Inflammatory macrophage (primary cell): ENCODE results near the gene ZNF618.

Experiments used
- DNase-seq, 2 donors: peaks; one replicate each; pipeline ENCODE4 v3.0.0-alpha.2; 2020 to 2022

ZNF618 gene

DNA sequence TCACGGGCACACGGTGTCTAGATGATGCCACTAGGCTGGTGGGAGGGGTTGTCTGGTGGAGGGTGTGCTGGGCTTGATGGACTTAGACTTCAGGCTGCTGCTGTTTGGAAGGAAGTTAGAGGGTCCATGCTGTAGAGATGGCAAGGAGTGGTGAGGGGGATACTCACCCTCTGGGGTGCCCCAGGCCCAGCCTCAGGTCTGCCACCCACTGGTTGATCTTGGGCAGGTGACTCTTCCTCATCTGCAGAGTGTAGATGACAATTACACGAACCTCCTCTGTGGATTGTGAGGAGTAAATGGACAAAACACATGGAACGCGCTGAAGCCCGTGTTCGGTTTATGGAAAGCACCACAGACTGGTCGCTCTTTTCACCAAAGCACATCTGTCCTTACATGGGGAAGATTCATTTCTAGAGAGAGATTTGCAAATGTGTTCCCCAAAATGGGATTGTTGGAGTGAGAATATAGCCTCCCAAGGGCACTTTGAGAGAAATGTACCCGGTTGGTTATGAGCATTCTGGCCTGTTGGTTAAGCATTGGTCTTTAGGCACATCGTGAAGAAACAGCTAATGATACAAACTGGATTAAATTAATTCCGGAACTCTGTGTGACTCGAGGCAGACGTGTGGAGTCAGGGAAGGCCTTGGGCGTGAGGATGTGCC is 58.2 kb downstream of the ZNF618 start:
- no peak for DNase-seq

DNA sequence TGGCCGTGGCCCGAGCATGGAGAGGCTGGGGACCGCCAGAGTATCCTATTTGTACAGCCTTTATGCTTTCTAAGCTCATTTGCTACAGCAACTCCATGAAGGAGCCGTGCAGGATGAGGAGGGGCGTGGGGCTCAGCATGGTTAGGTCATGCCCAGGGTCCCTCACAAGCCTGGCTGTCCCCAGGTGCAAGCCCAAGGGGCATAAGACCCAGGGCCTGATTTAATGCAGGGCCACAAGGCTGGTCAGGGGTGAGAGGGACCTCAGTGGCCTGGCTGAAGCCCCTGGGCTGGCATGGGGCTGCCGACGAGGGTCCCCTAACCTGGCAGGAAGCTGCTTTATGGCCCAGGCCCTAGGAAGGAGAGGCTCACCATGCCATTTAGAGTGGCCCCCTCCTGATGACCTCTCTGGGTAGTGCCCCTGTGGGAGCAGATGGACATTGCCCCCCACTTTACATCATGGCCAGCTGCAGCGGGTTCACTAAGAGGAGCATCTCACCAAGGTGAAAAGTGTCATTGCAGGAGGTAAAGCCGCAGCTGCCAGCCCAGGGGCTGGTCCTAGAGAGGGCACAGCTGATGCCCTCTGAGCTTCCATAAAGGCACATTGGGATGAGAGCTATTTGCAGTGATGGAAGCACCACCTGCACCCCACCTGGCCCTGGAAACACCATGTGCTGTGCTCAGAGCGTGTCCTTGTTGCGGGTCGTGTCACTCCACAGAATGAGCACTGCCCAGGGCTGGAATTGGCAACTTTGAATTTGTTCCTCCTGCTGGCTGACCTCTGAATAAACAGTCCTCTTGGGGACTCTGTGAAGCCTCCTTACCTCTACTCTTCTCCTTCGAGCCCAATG is 58.9 kb downstream of the ZNF618 start:
- no peak for DNase-seq

- DNase-seq, result no peak
Measured at GRCh38 chr9:113935677-113936380, 59.7 kb downstream of the ZNF618 start.

GRCh38 chr9:113940077-113940476 is 64.0 kb downstream of the ZNF618 start:
- no peak for DNase-seq

DNA sequence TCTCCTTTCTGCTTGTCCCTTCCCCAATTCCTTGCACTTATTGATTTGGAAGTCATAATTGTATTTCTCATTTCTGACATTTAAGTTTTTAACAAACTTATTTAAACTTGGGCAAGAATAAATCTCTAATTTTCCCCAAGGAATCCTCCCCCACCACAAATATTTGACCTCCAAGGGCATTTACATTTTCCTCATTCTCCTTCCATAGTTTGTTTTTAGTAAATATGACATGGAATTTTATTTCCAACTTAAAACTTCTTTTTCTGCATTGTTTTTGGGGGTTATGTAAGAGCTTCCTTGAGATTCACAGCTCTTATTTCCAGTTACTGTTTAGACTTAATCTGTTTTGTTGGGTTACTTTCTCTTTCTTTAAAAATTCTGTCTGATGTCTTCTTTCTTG is 64.9 kb downstream of the ZNF618 start:
- DNase-seq, result no peak

DNA sequence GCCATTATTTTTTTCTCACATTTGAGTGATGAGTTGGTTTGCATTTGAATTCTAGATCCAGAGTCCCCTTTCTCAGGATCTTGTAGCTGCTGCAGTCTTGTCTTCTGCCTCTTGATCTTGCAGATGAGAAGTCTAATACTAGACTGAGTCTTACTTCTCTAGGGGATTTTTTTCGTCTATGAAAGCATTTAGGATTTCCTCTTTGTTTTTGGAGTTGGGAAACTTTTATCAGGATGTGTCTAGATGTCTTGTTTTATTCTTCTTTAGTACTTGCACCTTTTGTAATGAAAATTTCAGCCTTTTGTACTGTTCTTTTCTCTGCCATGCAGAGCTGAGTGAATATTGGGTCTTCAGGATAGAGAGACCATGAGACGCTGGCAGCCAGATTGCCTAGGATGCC is 65.4 kb downstream of the ZNF618 start:
- peak; percentile 33 to 40 for DNase-seq

- no peak for DNase-seq
Measured at GRCh38 chr9:113943112-113944009, 67.3 kb downstream of the ZNF618 start.

- DNase-seq, result no peak
Measured at GRCh38 chr9:113945784-113946183, 69.7 kb downstream of the ZNF618 start.

DNA sequence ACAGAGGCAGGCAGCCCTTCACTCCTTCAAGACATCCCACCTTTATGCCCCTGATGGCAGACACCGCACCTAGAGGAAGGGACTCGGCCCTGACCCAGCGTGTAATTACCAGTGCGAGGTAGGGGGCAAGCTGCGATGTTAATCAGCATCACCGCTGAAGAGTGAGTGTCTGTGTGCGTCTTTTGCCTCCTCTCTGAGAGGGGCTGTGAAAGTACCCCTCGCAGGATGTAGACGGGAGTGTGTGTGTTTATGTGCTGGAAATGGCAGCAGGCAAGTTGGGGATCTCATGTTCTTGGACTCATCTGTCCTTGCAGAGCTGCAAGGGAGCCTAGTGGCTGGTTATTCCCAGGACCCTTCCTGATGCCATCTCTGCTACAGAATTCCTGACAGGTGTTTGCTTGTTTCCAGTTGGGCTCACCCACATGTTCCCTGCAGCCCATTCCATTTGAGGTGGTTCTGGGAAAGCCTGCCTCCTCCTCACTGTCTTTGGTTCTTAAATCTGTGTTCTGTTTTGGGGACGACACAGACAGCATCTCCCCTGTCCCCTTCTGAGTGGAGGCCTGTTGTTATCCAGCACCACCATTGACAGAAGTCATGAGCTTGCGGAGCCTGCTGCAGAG is 70.5 kb downstream of the ZNF618 start:
- no peak for DNase-seq

DNA sequence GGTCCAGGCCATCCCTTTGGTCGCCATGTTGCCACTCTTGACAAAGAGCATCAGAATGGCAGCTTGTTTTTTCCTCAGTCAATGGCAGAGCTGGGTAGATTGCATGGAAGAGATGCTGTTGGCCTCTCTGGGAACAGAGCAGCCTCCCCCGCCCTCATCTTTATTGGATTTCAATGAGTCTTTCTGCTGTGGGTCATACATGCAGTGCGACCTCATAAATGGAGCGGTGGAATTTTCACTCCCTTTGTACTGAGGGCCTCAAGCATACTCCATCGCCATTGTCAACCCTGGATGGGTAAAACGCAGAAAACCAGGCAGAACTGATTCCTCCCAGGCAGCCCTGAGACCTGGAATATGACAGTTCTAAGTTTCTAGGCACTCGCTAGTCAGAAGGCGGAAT is 71.8 kb downstream of the ZNF618 start:
- DNase-seq, result no peak

DNA sequence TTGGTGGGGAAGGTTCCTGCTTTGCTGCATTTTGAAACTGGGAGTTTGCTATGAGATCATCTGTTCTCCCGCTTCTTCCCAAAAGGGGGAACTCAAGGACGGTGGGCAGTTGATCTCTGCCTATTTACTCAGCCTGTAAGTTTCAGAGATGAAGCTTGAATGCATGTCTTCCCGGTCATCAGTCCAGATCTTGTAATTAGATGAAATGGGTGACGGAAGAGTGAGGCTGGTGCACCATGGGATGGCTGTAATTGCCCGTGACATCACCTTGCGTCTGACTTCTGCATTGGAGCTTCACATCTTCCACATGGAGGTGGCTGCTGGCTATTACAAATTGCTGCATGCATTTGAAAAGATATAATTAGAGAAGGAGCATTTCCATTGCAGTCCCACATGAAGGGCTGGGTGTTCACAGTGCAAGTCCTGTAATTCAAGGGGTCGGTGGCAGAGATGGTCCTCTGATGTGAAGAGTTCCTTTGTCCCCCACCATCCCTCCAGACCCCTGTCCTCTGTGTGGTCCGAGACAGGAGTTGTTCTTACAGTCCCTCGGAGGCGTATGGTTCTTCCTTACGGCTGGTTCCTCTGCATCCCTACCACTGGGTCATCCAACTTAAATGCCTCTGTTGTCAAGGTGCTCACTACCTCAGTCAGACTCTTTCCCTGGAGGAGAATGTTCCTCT is 72.9 kb downstream of the ZNF618 start:
- peak; percentile 21 to 88 for DNase-seq

GRCh38 chr9:113949571-113950078 is 73.5 kb downstream of the ZNF618 start:
- DNase-seq, result no peak

DNA sequence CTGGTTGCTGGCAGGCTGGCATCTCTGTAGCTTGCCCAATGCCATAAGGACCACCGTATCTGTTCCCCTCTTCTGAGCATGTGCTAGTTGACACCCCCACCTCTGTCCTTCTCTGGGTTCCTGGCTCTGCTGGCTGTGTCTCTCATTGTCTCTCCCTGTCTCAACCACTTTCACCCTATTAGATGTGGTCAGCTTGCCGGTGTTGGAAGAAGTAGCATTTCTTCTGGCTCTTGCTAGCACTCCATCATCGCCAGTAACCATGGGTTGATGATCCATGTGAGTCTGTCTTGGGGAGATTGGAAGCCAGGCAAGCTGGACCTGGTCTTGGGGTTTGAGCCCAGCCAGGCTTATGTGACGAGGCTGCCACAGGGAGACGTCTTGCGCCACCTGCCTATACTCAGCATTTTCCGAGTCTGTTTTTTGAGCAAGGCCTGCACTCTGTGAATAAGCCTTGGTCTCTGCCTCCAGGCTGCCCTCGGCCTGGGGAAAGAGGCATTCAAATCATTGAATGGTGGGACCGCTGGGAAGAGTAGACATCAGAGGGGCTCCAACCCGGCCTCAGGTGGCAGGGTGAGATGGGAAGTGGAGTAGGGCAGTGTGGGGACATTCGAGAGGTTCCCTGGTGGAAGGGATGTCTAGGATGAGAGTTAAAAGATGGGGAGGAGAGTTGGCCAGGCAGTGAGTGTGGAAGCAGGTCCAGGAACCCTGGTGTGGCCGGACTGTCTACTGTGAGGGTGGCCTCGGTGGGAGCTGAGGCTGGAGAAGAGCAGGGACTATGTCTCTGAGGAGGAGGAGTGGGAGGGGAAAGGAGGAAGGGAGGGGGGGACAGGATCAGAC is 74.3 kb downstream of the ZNF618 start:
- no peak for DNase-seq

DNA sequence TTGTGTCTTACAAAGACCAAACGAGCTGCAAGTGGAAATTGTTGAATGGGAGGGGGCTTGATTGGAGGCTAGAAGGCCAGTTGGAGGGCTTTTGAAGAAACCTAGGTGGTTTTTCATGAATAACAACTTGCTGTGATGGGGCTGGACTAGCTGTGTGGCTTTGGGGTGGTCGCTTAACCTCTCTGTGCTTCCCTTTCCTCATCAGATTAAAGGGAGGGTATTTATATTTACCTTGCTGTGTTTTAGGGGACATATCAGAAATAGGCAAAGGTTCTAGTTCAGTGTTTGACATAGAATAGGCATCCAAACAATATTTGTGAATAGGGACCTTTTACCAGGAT is 74.9 kb downstream of the ZNF618 start:
- DNase-seq, result no peak

GRCh38 chr9:113952676-113953075 is 76.6 kb downstream of the ZNF618 start:
- no peak for DNase-seq

DNA sequence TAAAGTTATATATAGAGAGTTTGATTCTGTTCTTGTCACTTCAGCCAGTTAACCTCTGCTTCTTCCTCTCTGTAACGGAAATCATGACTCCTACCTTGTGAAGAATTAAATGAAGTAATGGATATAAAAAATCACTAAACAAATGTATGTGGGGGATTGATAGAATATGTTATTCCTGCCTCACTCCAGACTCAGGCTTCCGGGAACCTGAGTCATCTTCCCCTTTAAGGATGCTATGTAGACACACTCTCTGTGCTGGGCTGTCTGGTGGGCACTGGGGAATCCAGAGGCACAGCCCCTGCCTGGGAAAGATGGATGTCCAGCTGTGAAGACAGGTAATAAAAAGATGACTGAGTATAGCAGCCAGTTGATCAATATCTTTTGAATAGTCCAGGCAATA is 77.4 kb downstream of the ZNF618 start:
- DNase-seq, result no peak

DNA sequence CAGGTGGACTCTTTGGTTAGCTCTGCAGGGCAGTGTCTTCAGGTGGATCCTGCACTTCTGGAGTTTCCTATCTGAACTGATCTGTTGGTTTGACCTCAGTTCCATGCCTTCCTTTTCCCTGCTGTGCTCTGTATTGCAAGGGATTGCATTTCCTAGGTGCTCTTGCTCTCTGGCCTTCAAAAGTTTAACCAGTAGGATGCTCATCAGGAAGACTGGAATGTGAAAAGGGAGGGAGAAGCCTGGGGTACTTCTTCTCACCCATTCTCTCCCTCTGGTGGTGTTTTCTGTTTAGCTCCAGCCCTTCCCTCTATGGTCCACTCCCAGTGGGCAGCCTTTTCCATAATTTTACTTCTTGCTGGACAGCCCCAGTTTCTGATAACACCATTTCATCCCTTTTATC is 78.5 kb downstream of the ZNF618 start:
- DNase-seq, result no peak

DNA sequence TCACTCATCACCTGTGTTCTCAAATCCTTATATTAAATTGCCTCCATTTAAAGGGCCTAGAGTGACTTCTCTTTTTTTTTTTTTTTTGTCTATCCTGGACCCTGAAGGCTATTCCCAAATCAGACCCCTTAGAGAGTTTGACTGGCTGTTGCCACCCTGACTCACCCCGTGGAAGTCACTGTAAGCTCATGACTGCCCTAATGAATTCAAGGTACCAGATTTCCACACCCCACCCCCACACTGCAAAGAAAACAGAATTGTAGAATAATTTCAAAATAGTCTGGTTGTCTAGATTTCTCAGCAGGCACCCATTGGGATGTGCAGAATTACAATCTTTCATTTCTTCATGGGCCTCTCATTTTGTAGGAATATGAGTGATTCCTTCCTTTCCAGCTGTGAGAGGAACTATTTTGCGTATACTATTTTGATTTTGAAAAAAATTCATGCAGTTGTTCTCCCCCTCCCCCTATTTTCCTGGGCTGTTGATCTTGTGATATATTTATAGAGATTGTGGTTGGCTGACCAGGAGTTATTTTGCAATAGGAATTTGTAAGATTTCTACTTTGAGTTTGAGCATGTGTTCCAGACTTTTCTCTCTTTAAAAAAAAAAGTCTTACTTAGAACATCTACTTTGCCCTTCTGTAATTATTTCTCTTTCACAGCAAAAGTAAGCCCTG is 79.1 kb downstream of the ZNF618 start:
- DNase-seq, result peak; percentile 51 to 70

DNA sequence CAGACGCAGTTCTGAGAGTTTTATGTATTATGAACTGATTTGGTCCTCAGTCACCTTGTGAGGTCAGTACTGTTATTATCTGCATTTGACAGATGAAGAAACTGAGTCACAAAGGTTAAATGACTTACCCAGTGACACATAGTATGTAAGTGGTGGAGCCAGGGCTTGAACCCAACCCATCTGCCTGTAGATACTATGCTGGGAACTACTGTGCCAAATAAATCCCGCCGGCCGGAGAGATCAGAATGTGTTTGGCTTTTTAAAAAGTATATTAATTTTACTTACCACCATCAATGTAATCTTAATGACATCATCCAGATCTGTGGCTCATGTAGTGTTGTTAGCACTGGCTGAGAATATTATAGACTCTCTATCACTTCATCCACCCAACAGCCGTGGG is 80.8 kb downstream of the ZNF618 start:
- no peak for DNase-seq

- DNase-seq, result no peak
Measured at GRCh38 chr9:113957351-113957750, 81.2 kb downstream of the ZNF618 start.
